NK-92 (cell line): ENCODE measurements around the gene ACTA2.

ENCODE experiments used
- DNase-seq: peaks from one replicate; lab custom pipeline; 2025; ENCODE audit not compliant: unreplicated experiment; lab: John Stamatoyannopoulos, UW

ACTA2 gene

GRCh38 chr10:88982366-88982765, 29.8 kb upstream of the ACTA2 start:
- no peak for DNase-seq

- no peak for DNase-seq
Observed at GRCh38 chr10:88981435-88981834, 28.9 kb upstream of the ACTA2 start.

GRCh38 chr10:88980800-88981199, 28.2 kb upstream of the ACTA2 start:
- DNase-seq = no peak

GRCh38 chr10:88980247-88980646, 27.7 kb upstream of the ACTA2 start:
- no peak for DNase-seq

- DNase-seq = no peak
Observed at GRCh38 chr10:88979603-88980002, 27.0 kb upstream of the ACTA2 start.

- no peak for DNase-seq
Observed at GRCh38 chr10:88979153-88979562, 26.6 kb upstream of the ACTA2 start.

- DNase-seq = no peak
Observed at GRCh38 chr10:88978463-88978862, 25.9 kb upstream of the ACTA2 start.

GRCh38 chr10:88975377-88975720, 22.8 kb upstream of the ACTA2 start:
- DNase-seq = no peak

GRCh38 chr10:88974446-88975376, 22.1 kb upstream of the ACTA2 start:
- DNase-seq = no peak

GRCh38 chr10:88974012-88974411, 21.4 kb upstream of the ACTA2 start:
- no peak for DNase-seq

- no peak for DNase-seq
Observed at GRCh38 chr10:88971221-88972061, 18.9 kb upstream of the ACTA2 start.

GRCh38 chr10:88968391-88968790, 15.8 kb upstream of the ACTA2 start:
- DNase-seq = no peak

GRCh38 chr10:88966797-88967196, 14.2 kb upstream of the ACTA2 start:
- DNase-seq = no peak

- DNase-seq = no peak
Observed at GRCh38 chr10:88964869-88965415, 12.4 kb upstream of the ACTA2 start.

- DNase-seq = no peak
Observed at GRCh38 chr10:88964360-88964759, 11.8 kb upstream of the ACTA2 start.

- no peak for DNase-seq
Observed at GRCh38 chr10:88963318-88963717, 10.7 kb upstream of the ACTA2 start.

GRCh38 chr10:88962336-88962735, 9.8 kb upstream of the ACTA2 start:
- no peak for DNase-seq

GRCh38 chr10:88961266-88961665, 8.7 kb upstream of the ACTA2 start:
- no peak for DNase-seq

- DNase-seq = no peak
Observed at GRCh38 chr10:88960802-88961201, 8.2 kb upstream of the ACTA2 start.

- DNase-seq = no peak
Observed at GRCh38 chr10:88958721-88959120, 6.1 kb upstream of the ACTA2 start.

- DNase-seq = no peak
Observed at GRCh38 chr10:88957381-88957780, 4.8 kb upstream of the ACTA2 start.
